Neural crest cell (in vitro differentiated cells): ENCODE data around the gene PSMB3. TPM values are rescaled to one million over a fixed set of nuclear protein-coding genes. Genes with fewer than 3 reads are reported as not detected.
A peak's percentile ranks its signal among the peaks of the same experiment; 100 is the strongest.

Experiments used
- DNase-seq: peaks from one replicate; pipeline ENCODE4 v3.0.0; 2021; ENCODE audit warnings: low read depth, mixed read lengths, low spot score
- H3K27ac Mint-ChIP-seq: one replicate; pipeline ENCODE4 v1.8.0; 2021; ENCODE audit warnings: mild to moderate bottlenecking, mixed read lengths; ENCODE audit not compliant: unreplicated experiment
- H3K27me3 Mint-ChIP-seq: 2 replicates; pipeline ENCODE4 v1.8.0; 2021; ENCODE audit warnings: low read depth, mild to moderate bottlenecking, mixed read lengths
- H3K36me3 Mint-ChIP-seq: 2 replicates; pipeline ENCODE4 v1.8.0; 2021; ENCODE audit warnings: low read depth, mild to moderate bottlenecking, mixed read lengths
- H3K4me1 Mint-ChIP-seq: 2 replicates; pipeline ENCODE4 v1.8.0; 2021; ENCODE audit warnings: mixed read lengths
- H3K4me3 Mint-ChIP-seq: one replicate; pipeline ENCODE4 v1.8.0; 2021; ENCODE audit warnings: mild to moderate bottlenecking, mixed read lengths
- H3K9me3 Mint-ChIP-seq: 2 replicates; pipeline ENCODE4 v1.8.0; 2021; ENCODE audit warnings: mixed read lengths
- CTCF ChIP-seq: fragments of 200-600 bp; sonication (generic); conservative IDR thresholded peaks from 2 replicates; pipeline ENCODE4 v1.5.0; 2021; ENCODE audit warnings: antibody characterized with exemption, mild to moderate bottlenecking
- microRNA-seq: library from miRNA; unstranded; fragments of <30 nt; microRNA quantifications from one replicate; pipeline ENCODE4, GENCODE V29; 2020
- total RNA-seq: library from RNA; stranded (reverse); gene quantifications from 2 replicates; pipeline ENCODE4 v1.2.1, GENCODE V29; 2021

Gene PSMB3
- total RNA-seq, 1 donor from 2014 or later, result 193 TPM

- Mint-ChIP-seq H3K36me3 (peaks cover 15% of the 10 kb centered on the region), H3K27ac (peak within 1 kb of the TSS; percentile 95), H3K4me1 (peaks cover 39% of the 10 kb centered on the region), H3K27me3 (peaks cover 3% of the 10 kb centered on the region), H3K4me3 (peak within 1 kb of the TSS; percentile 99), H3K9me3 (no peaks in the 10 kb centered on the region)
- DNase-seq, result peak; percentile 93
- TF ChIP-seq CTCF, result no peak
These were observed 47.1 kb downstream of the PSMB3 start, which contains the start of gene PIP4K2B for GRCh38 chr17:38799501-38800236. PIP4K2B (minus strand) TSS chr17:38799556; CDS start chr17:38799424, 132 bp downstream.

GRCh38 chr17:38800237-38800760, 47.8 kb downstream of the PSMB3 start:
- Mint-ChIP-seq H3K27me3 (peaks cover 3% of the 10 kb centered on the region), H3K27ac (peak overlapping the region; percentile 30), H3K4me3 (peak overlapping the region; percentile 82), H3K9me3 (no peaks in the 10 kb centered on the region), H3K36me3 (peaks cover 15% of the 10 kb centered on the region), H3K4me1 (peaks cover 39% of the 10 kb centered on the region)
- DNase-seq, result no peak
- no peak for TF ChIP-seq CTCF

GRCh38 chr17:38809828-38810227, 57.3 kb downstream of the PSMB3 start:
- no peak for DNase-seq
- no peak for TF ChIP-seq CTCF
- no peak overlapping the region for H3K4me3 Mint-ChIP-seq
- H3K27ac Mint-ChIP-seq, result no peak overlapping the region
- H3K27me3 Mint-ChIP-seq, result no peaks in the 10 kb centered on the region
- no peaks in the 10 kb centered on the region for H3K4me1 Mint-ChIP-seq
- no peaks in the 10 kb centered on the region for H3K9me3 Mint-ChIP-seq
- H3K36me3 Mint-ChIP-seq, result peaks cover 11% of the 10 kb centered on the region

Small RNAs within 50 kb of the gene (microRNA-seq; reads per million reads assigned to microRNA genes)
- 7.7 reads per million, percentile 11 among the genes with 10 or more reads in this experiment for gene MIR4726

Other genes starting within 250 kb of the PSMB3 start
- 8.4 and 8.6 TPM in 2 replicates for gene SRCIN1, start 146.8 kb upstream of the PSMB3 start, total RNA-seq
- gene EPOP, start 77.8 kb upstream of the PSMB3 start, total RNA-seq, result 13.0 and 13.8 TPM in 2 replicates
- 79.6 and 85.1 TPM in 2 replicates for gene MLLT6, start 47.5 kb upstream of the PSMB3 start, total RNA-seq
- 9.0 and 11.0 TPM in 2 replicates for gene CISD3, start 22.4 kb upstream of the PSMB3 start, total RNA-seq
- 108 and 116 TPM in 2 replicates for gene PCGF2, start 4.4 kb upstream of the PSMB3 start, total RNA-seq
- gene PIP4K2B, start 46.8 kb downstream of the PSMB3 start, total RNA-seq, result 95.3 and 105 TPM in 2 replicates
- 18.9 and 19.3 TPM in 2 replicates for gene CWC25, start 72.6 kb downstream of the PSMB3 start, total RNA-seq
- gene RPL23, start 101.0 kb downstream of the PSMB3 start, total RNA-seq, result 1,802 and 1,851 TPM in 2 replicates
- 87.4 and 94.3 TPM in 2 replicates for gene LASP1, start 117.3 kb downstream of the PSMB3 start, total RNA-seq
- not detected in 2 replicates for gene FBXO47, start 214.7 kb downstream of the PSMB3 start, total RNA-seq